Esophagus squamous epithelium (tissue), 5 donors: ENCODE measurements around the gene LGI4. TPM values are rescaled to one million over a fixed set of nuclear protein-coding genes. Genes with fewer than 3 reads are reported as not detected.

Experiments
- DNase-seq: peaks from one replicate; lab custom pipeline; 2025; lab: John Stamatoyannopoulos, UW
- H3K27ac ChIP-seq, 4 donors: fragments of 200-600 bp; sonication (generic); one replicate each; pipeline ENCODE4 v1.5.1; 2016 to 2019; ENCODE audit warnings: mild to moderate bottlenecking in 1 of 4
- H3K27me3 ChIP-seq, 4 donors: fragments of 200-600 bp; sonication (generic); 1 replicate in 3 of 4; 2 replicates in 1 of 4; pipeline versions ENCODE4 v1.5.1 to v1.6.0; 2017 to 2021; ENCODE audit warnings: antibody characterized with exemption in 1 of 4
- H3K36me3 ChIP-seq, 3 donors: fragments of 200-600 bp; sonication (generic); one replicate each; pipeline ENCODE4 v1.5.1; 2016 to 2019
- H3K4me1 ChIP-seq, 3 donors: fragments of 200-600 bp; sonication (generic); one replicate each; pipeline ENCODE4 v1.5.1; 2017 to 2019
- H3K4me3 ChIP-seq, 4 donors: fragments of 200-600 bp; sonication (generic); 1 replicate in 3 of 4; 2 replicates in 1 of 4; pipeline ENCODE4 v1.5.1; 2016 to 2019; ENCODE audit warnings: mild to moderate bottlenecking in 2 of 4, moderate library complexity in 1 of 4
- H3K9me3 ChIP-seq, 3 donors: fragments of 200-600 bp; sonication (generic); one replicate each; pipeline ENCODE4 v1.5.1; 2016 to 2019
- POLR2A ChIP-seq, 4 donors: fragments of 450-650 bp; IDR thresholded peaks; one replicate each; pipeline ENCODE4 v1.6.1; 2017; ENCODE audit warnings: antibody characterized with exemption in 4 of 4, mild to moderate bottlenecking in 4 of 4, moderate library complexity in 3 of 4
- WGBS, 2 donors: methylation state at CpG; one replicate each; pipeline ENCODE4 v1.1.5; 2018; 5-methylcytosine and 5-hydroxymethylcytosine counted together
- intact Hi-C: fragments of 100-400 bp; cut with DNase I; formaldehyde crosslinking; loops from one replicate; pipeline ENCODE4 v1.15.0; 2022
- total RNA-seq, 4 donors: library from RNA; depleted of rRNA; stranded (reverse); fragments of >200 nt; gene quantifications; one replicate each; pipeline ENCODE4 v1.1.0, GENCODE V29; 2016
- TF ChIP-seq, protein P1 (sequence below), 6 experiments: fragments of 450-650 bp in 4 of 6; fragments of 200-600 bp in 2 of 6; sonication (generic) in 2 of 6; IDR thresholded peaks; one replicate each; pipeline ENCODE4 v1.5.1; 2016 to 2019; ENCODE audit warnings: antibody characterized with exemption in 6 of 6, mild to moderate bottlenecking in 4 of 6, moderate library complexity in 4 of 6
- donor health status: DM: yes; HTN: yes; CAD: no.

The LGI4 gene
- total RNA-seq, 4 donors from 2014 or later: 1.3 to 8.2 (median 1.6) TPM

DNA sequence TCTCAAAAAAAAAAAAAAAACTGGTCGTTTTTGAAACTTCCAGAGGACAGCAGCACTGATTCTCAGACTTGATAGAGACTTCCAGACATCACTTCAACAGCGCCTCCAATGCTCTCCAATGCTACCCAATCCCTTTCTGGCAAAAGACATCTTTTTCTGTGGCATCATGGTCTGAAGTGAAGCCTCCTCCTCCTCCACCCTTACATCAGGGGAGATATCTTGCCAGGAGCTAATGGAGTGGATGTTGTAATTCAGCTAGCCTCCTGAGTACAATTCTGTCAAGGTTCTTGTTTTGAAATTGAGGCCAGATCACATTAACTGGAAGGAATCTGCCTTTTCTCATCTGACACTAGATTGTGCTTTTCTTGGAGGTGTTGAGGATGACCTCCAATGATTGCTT lies 43.8 kb upstream of the LGI4 start:
- Histone ChIP-seq H3K4me1 (no peaks in the 10 kb centered on the region), H3K4me3 (no peak overlapping the region), H3K36me3 (no peaks in the 10 kb centered on the region), H3K9me3 (no peaks in the 10 kb centered on the region), H3K27me3 (peaks cover 0 to 6% (median 0%) of the 10 kb centered on the region in 4 donors), H3K27ac (no peak overlapping the region)
- DNase-seq: no peak
- TF ChIP-seq, protein P1, sequence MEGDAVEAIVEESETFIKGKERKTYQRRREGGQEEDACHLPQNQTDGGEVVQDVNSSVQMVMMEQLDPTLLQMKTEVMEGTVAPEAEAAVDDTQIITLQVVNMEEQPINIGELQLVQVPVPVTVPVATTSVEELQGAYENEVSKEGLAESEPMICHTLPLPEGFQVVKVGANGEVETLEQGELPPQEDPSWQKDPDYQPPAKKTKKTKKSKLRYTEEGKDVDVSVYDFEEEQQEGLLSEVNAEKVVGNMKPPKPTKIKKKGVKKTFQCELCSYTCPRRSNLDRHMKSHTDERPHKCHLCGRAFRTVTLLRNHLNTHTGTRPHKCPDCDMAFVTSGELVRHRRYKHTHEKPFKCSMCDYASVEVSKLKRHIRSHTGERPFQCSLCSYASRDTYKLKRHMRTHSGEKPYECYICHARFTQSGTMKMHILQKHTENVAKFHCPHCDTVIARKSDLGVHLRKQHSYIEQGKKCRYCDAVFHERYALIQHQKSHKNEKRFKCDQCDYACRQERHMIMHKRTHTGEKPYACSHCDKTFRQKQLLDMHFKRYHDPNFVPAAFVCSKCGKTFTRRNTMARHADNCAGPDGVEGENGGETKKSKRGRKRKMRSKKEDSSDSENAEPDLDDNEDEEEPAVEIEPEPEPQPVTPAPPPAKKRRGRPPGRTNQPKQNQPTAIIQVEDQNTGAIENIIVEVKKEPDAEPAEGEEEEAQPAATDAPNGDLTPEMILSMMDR (IDR thresholded peaks at IDR 0.05): no peak
- WGBS, 2 donors: 48 to 53% methylated on average over 2 of the region's 2 CpGs
- intact Hi-C loops: no loop called here

GRCh38 chr19:35177377-35178274 lies 42.8 kb upstream of the LGI4 start:
- 69 to 70% methylated on average over 7 of the region's 7 CpGs for WGBS, 2 donors
- Histone ChIP-seq H3K4me3 (no peak overlapping the region), H3K9me3 (no peaks in the 10 kb centered on the region), H3K27me3 (peaks cover 0 to 3% (median 0%) of the 10 kb centered on the region in 4 donors), H3K4me1 (no peaks in the 10 kb centered on the region), H3K36me3 (no peaks in the 10 kb centered on the region), H3K27ac (no peak overlapping the region)
- no peak for TF ChIP-seq POLR2A (IDR thresholded peaks at IDR 0.05)
- TF ChIP-seq, protein P1 (IDR thresholded peaks at IDR 0.05): no peak
- no peak for DNase-seq
- intact Hi-C loops: no loop called here

- WGBS, 2 donors: 57 to 78% methylated on average over 1 to 2 of the region's 3 CpGs
- TF ChIP-seq, protein P1 (IDR thresholded peaks at IDR 0.05): no peak
- TF ChIP-seq POLR2A (IDR thresholded peaks at IDR 0.05): no peak
- Histone ChIP-seq H3K27me3 (no peaks in the 10 kb centered on the region), H3K4me1 (no peaks in the 10 kb centered on the region), H3K27ac (no peak overlapping the region), H3K4me3 (no peak overlapping the region), H3K36me3 (no peaks in the 10 kb centered on the region), H3K9me3 (no peaks in the 10 kb centered on the region)
- intact Hi-C loops: no loop called here
- no peak for DNase-seq
Observed at GRCh38 chr19:35176181-35176570, 41.3 kb upstream of the LGI4 start.

DNA sequence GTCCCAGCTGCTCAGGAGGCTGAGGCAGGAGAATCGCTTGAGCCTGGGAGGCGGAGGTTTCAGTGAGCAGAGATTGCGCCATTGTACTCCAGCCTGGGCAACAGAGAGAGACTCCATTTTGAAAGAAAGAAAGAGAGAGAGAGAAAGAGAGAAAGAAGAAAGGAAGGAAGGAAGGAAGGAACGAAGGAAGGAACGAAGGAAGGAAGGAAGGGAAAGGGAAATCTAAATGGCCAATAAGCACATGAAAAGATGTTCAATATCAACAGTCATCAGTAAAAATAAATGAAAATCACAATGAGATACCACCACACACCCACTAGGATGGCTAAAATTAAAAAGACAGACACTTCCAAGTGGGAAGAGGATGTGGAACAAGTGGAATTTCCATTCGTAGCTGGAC lies 39.4 kb upstream of the LGI4 start:
- WGBS, 2 donors: 91 to 92% methylated on average over 6 of the region's 6 CpGs
- DNase-seq: no peak

GRCh38 chr19:35171730-35172129 lies 36.9 kb upstream of the LGI4 start:
- intact Hi-C loops: no loop called here
- Histone ChIP-seq H3K9me3 (peaks cover 0 to 1% (median 0%) of the 10 kb centered on the region in 3 donors), H3K36me3 (peaks cover 0 to 15% (median 0%) of the 10 kb centered on the region in 3 donors), H3K27me3 (no peaks in the 10 kb centered on the region), H3K4me1 (peaks cover 11 to 35% (median 14%) of the 10 kb centered on the region in 3 donors), H3K27ac (no peak overlapping the region), H3K4me3 (no peak overlapping the region)
- DNase-seq: no peak
- WGBS, 2 donors: 45 to 53% methylated on average over 3 of the region's 3 CpGs
- no peak for TF ChIP-seq POLR2A (IDR thresholded peaks at IDR 0.05)
- TF ChIP-seq, protein P1 (IDR thresholded peaks at IDR 0.05): no peak

More for the DNA sequence above, 39.4 kb upstream of the LGI4 start:
- peaks cover 0 to 10% (median 0%) of the 10 kb centered on the region in 3 donors for H3K4me1 ChIP-seq
- no peaks in the 10 kb centered on the region for H3K27me3 ChIP-seq
- no peak overlapping the region for H3K27ac ChIP-seq
- H3K36me3 ChIP-seq: peaks cover 0 to 14% (median 0%) of the 10 kb centered on the region in 3 donors
- H3K9me3 ChIP-seq: no peaks in the 10 kb centered on the region
- TF ChIP-seq, protein P1 (IDR thresholded peaks at IDR 0.05): no peak
- TF ChIP-seq POLR2A (IDR thresholded peaks at IDR 0.05): no peak
- intact Hi-C loops: no loop called here
- H3K4me3 ChIP-seq: no peak overlapping the region
